ENCODE results near the gene TBXA2R.

TBXA2R gene

GRCh38 chr19:3618811-3619630 is 12.3 kb upstream of the TBXA2R start:
- no peak for DNase-seq

- peak; percentile 78 to 90 (median 80) for DNase-seq
Measured at GRCh38 chr19:3618144-3618810, 11.6 kb upstream of the TBXA2R start.

- DNase-seq = peak in 2 of 3 donors; percentile 21 to 46
Measured at GRCh38 chr19:3617463-3617862, 10.8 kb upstream of the TBXA2R start.

DNA sequence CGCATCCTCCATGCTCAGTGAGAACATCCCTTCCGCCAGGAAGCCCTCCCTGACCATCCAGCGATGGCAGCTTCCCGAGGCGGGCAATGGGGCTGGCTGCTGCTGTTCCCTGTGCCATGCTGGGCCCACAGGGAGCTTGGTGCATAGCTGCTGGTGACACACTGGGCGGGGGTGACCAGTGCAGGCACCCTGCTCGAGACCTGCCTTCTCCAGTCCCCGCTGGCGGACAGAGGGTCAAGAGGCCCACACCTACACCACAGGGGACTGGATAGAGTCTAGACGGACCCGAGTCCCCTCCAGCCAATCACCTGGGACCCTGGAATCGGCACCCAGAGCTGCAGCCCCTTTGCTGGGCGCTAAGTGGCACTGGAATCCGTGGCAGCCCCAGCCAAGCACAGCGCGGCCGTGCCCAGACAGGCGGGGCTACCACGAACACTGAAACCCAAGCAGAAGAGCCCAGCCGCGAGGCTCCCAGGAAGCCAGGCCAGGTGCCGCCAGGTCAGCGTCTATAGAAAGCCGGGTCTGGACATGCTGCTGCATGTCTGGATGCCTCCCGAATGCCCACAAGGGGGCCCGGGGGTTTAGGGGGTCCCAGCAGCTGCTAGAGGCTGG is 9.0 kb upstream of the TBXA2R start:
- DNase-seq = no peak

DNA sequence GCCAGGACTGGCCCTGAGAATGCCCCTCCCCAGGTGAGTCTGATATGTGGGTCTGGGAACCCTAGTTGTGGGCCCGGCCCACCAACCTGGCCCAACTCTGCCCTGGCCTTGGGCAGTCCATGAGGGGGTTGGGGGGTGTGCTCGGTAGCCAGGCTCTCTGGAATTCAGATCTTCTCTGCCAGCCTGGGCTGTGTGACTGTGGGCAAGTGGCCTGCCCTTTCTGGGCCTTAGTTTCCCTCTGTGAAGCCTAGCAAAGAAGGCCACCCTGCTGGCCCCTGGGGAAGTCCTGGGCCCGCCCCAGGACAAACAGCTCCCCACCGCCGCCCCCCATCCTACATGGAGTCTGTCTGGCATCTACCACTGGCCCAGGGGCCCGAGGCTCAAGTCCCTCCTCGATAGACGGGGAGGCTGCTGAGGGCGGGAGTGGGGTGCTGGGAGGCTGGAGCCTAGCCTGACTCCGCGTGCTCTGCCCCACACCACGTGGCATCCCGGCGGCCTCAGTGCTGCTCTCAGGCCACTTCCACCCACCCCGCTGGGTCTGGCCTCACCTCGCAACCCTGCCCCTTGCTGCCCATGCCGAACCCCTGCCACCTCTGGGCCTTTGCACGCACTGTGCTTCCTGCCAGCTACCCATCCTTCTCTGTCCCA is 8.3 kb upstream of the TBXA2R start:
- DNase-seq = no peak

DNA sequence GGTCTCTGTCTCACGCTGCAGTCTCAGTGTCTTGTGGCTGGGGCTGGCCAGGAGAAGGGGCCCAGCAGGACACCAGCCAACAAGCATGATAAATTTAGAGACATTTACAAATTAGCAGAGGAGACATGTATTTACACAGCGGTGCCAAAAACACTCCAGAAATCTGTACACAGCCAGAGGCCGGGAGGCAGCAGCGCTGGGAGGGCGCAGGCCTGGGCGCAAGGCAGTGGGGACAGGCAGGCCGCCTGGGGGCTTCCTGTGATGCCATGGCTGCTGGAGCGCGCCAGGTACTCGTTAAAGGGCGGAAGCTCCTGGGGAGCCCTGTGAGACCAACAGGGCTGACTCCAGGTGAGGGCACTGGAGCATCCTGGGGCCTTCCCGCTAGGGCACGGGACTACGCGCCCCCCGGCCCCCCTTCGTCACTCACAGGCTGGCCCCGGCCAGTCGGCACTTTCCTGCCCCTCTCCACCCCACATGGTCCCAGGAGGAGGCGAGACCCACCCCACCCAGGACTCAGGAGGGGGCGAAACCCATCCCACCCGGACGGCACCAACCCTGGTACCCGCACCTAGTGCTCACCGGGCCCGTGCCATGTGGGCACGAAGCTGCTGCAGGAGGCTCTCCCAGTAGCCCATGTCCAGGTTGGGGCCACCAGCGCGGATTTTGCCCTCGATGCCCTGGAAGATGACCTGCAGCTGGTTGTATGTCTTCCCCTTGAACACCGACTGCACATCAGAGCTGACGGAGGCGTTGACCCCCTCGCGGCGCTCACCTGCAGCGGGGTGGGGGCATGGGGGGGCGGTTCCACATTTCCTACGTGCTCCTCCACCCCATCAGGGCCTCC is 7.4 kb upstream of the TBXA2R start:
- DNase-seq = no peak

DNA sequence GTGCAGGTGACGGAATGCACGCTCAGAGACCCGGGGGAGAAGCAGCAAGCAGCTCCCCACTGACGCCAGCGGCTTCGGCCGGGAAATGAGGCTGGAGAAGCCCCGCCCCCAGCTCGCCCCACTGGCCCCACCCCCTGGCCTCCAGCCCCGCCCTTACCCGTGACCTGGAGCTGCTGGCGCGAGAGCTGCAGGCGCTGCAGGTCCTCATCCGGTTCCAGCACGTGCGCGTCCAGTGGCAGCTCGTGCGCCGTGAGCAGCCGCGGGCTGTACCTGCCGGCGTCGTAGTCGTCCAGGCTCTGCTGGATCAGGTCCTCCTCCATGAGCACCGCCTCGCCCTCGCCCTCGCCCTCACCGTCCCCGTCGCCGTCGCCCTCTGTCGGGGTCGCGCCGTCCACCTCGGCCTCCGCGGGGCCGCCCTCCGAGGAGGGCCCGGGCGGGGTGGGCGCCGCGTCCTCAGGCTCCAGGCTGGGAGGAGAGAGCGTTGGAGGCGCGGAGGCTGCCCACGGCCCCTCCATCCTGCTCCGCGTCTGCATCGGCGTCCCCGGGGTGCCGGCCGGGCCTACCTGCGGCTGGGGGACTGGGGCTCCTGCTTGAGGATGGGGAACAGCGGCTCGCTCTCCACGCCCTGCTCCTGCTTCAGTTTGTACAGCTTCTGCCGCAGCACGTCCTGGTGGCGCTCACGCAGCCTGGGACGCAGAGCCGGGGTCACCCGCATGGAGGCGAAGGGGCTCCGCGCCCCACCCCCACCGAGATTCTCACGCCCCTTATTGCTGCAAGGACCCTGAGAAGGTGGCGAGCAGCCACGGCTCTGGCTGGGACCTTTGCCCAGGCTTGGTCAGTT is 6.4 kb upstream of the TBXA2R start:
- no peak for DNase-seq

- no peak for DNase-seq
Measured at GRCh38 chr19:3612330-3612729, 5.7 kb upstream of the TBXA2R start.

- DNase-seq = no peak
Measured at GRCh38 chr19:3611841-3612240, 5.2 kb upstream of the TBXA2R start.

- no peak for DNase-seq
Measured at GRCh38 chr19:3610745-3611717, 4.4 kb upstream of the TBXA2R start.

- DNase-seq = no peak
Measured at GRCh38 chr19:3609779-3610719, 3.4 kb upstream of the TBXA2R start.

DNA sequence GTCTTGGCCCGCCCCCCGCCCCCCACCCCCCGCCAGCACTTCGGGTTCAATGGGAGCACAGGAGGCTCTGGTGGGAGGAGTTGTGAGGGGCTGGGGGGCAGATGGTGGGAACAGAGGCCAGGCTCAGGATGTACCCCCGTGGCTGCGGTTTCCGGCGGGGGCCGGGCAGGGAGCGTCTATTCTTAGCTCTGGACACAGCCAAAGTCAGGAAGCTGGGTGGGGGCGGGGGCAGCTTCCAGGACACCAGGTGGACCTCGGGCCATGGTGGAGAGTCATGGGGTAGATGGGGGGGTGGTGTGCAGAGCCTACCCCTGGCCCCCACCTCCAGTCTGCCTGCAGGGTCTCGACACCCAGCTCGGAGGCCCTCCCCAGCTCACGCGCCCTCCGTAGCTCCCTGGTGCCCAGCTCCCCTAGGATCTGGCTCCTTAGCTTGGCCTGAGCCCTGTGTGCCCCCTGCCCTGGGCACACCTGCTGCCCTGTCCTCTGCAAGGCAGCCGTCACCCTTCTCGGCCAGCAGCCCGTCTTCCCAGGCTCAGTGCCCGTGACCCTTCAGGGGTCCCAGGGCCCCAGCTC is 2.2 kb upstream of the TBXA2R start:
- DNase-seq = no peak

DNA sequence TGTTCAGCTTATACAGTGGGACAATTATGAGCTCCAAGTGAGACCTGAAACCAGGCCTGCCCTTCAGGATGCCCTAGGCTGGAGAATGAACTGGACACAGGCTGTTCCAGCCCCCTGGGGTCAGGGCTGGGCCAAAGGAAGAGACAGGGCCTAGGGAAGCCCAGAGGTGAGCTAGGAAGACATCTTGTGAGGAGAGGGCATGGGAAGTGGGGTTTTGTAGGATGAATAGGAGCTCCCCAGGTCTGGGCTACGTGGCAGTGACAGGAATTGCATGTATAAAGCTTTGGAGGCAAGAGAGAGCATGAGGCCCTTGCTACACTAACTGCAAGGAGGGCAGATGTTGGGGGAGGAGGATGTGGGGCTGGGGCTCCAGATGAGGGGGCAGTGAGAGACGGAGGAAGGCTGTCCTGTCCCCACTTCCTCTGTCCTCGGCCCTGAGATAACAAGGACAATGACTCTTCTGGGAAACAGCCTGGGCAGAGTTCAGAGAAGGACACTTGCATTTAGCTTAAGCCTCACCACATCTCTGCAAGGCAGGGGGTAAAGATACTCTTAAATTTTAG is 1.5 kb upstream of the TBXA2R start:
- no peak for DNase-seq

DNA sequence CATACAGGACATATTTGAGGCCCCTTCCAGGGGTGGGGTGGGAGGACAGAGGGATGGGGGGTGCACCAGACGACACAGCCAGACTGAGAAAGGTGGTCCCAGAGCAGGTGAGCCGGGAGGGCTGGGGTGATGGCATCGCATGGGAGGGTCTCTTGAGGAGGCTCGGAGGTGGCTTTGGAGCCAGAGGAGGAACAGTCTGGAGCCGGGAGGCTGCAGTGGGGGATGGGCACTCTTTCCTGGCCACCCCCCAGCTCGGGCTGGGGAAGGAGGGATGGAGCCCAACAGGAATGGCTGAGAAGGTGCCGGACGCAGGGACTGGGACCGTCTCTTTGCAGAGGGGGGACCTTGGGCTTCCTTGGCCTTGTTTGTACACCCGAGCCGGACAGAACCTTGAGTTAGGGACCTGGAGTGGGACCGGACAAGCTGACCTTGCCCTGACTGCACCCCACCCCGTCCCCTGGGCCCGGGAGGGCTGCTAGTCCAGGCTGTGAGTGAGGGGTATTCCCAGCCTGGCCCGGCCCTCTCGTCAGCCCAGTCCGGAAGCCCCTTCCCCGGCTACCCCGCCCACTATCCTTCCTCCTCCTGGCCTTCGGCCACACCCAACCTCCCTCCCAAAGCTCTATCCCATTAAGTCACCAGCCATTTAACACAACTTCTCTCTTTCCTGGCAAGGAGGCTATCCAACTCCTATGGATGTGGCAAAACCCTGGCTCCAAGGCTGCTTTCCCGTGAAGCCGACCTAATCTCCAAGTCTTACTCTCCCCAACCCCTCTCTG is 816 bp upstream of the TBXA2R start:
- peak; percentile 47 to 70 (median 65) for DNase-seq

DNA sequence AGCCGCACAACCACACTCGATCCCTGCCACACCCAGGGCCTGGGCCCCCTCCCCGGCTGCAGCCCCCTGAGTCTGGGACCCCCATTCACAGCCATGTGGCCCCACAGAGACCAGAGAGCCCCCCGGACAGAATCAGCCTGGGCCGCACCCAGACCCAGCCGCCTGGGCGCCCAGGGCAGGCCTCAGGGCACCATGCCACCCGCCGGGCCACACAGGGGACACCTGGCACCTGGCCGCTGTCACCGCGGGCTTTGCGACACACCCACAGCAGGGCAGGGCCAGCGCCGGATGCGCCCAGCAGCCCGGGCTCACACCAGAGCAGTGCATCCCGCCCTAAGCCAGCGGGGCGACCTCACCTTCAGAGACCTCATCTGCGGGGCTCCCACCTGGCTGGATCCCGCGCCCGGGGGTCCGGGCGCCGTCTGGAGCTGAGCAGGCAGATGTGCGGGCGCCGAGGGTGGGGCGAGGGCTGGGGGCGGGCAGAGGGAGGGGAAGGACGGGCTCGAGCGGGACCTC is 443 bp downstream of the TBXA2R start:
- DNase-seq = no peak

DNA sequence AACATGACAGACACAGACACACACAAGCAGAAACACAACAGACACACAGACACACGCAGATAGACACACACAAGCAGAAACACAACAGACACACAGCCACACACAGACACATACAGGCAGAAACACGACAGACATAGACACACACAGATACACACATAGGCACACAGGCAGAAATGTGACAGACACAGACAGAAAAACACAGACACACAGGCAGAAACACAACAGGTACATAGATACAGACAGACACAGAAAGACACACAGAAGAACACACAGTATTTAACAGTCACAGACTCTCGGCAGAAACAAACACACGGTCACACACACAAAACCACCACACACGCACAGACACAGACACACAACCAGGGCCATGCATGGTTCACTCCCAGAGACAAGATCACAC is 905 bp downstream of the TBXA2R start:
- no peak for DNase-seq

GRCh38 chr19:3605361-3605760 is 1.3 kb downstream of the TBXA2R start:
- no peak for DNase-seq

Data from suppressor macrophage treated with lipopolysaccharide for 1 hour (primary cell).